H9 (cell line): ENCODE data around the gene CYB5B. TPM values are rescaled to one million over a fixed set of nuclear protein-coding genes. Genes with fewer than 3 reads are reported as not detected.
A peak's percentile ranks its signal among the peaks of the same experiment; 100 is the strongest.

Source experiments
- DNase-seq: peaks from one replicate; pipeline ENCODE4 v3.0.0-alpha.2; 2017
- H2AFZ ChIP-seq: one replicate; pipeline ENCODE4 v1.6.1; 2013; ENCODE audit warnings: mild to moderate bottlenecking, low read length, control low read depth, moderate library complexity
- H2AK5ac ChIP-seq: 2 replicates; pipeline ENCODE4 v1.6.1; 2013; ENCODE audit warnings: low read length, control low read depth, mixed read lengths; ENCODE audit not compliant: insufficient read length
- H2BK120ac ChIP-seq: one replicate; pipeline ENCODE4 v1.6.1; 2013; ENCODE audit warnings: low read depth, mild to moderate bottlenecking, low read length, control low read depth, inconsistent platforms; ENCODE audit not compliant: poor library complexity, severe bottlenecking
- H2BK12ac ChIP-seq: 2 replicates; pipeline ENCODE4 v1.6.1; 2013; ENCODE audit warnings: low read length, control low read depth, mixed read lengths, low read depth; ENCODE audit not compliant: insufficient read length
- H2BK15ac ChIP-seq: 2 replicates; pipeline ENCODE4 v1.6.1; 2013; ENCODE audit warnings: low read depth, low read length, control low read depth
- H2BK20ac ChIP-seq: one replicate; pipeline ENCODE4 v1.6.1; 2013; ENCODE audit warnings: low read depth, mild to moderate bottlenecking, low read length, control low read depth, inconsistent platforms; ENCODE audit not compliant: poor library complexity, severe bottlenecking
- H2BK5ac ChIP-seq: 2 replicates; pipeline ENCODE4 v1.6.1; 2013; ENCODE audit warnings: low read length, control low read depth, mixed read lengths; ENCODE audit not compliant: insufficient read length
- H3K14ac ChIP-seq: 2 replicates; pipeline ENCODE4 v1.6.1; 2013; ENCODE audit warnings: low read length, control low read depth; ENCODE audit not compliant: insufficient read depth
- H3K18ac ChIP-seq: 2 replicates; pipeline ENCODE4 v1.6.1; 2013; ENCODE audit warnings: low read depth, mild to moderate bottlenecking, mixed read lengths, low read length, control low read depth; ENCODE audit not compliant: insufficient read length
- H3K23ac ChIP-seq: 2 replicates; pipeline ENCODE4 v1.6.1; 2013; ENCODE audit warnings: low read length, control low read depth, mixed read lengths, low read depth; ENCODE audit not compliant: insufficient read length
- H3K23me2 ChIP-seq: 2 replicates; pipeline ENCODE4 v1.6.1; 2013; ENCODE audit warnings: low read depth, mild to moderate bottlenecking, mixed read lengths, low read length, control low read depth; ENCODE audit not compliant: insufficient read length, poor library complexity, severe bottlenecking
- H3K27ac ChIP-seq: 2 replicates; pipeline ENCODE4 v1.5.1; 2013; ENCODE audit warnings: low read length, control low read depth, mixed read lengths, low read depth; ENCODE audit not compliant: insufficient read length
- H3K27me3 ChIP-seq: 2 replicates; pipeline ENCODE4 v1.6.1; 2013; ENCODE audit warnings: low read length, control low read depth, inconsistent platforms; ENCODE audit not compliant: insufficient read depth
- H3K4ac ChIP-seq: 2 replicates; pipeline ENCODE4 v1.6.1; 2013; ENCODE audit warnings: low read depth, mild to moderate bottlenecking, control low read depth, inconsistent platforms, low read length, moderate library complexity
- H3K4me1 ChIP-seq: 2 replicates; pipeline ENCODE4 v1.6.1; 2013; ENCODE audit warnings: low read length, control low read depth, inconsistent platforms; ENCODE audit not compliant: insufficient read depth
- H3K4me2 ChIP-seq: 2 replicates; pipeline ENCODE4 v1.6.1; 2013; ENCODE audit warnings: low read length, control low read depth, mixed read lengths; ENCODE audit not compliant: insufficient read length, insufficient read depth
- H3K56ac ChIP-seq: 2 replicates; pipeline ENCODE4 v1.6.1; 2013; ENCODE audit warnings: low read depth, mild to moderate bottlenecking, mixed read lengths, low read length, control low read depth; ENCODE audit not compliant: insufficient read length
- H3K79me1 ChIP-seq: 2 replicates; pipeline ENCODE4 v1.6.1; 2013; ENCODE audit warnings: low read depth, mild to moderate bottlenecking, moderate library complexity, low read length, control low read depth, inconsistent platforms; ENCODE audit not compliant: insufficient read depth, poor library complexity, severe bottlenecking
- H3K79me2 ChIP-seq: 2 replicates; pipeline ENCODE4 v1.6.1; 2013; ENCODE audit warnings: low read length, control low read depth, inconsistent platforms; ENCODE audit not compliant: insufficient read depth
- H3K9ac ChIP-seq: 2 replicates; pipeline ENCODE4 v1.6.1; 2013; ENCODE audit warnings: low read length, control low read depth, mixed read lengths; ENCODE audit not compliant: insufficient read length; ENCODE audit errors: extremely low read depth
- H3K9me3 ChIP-seq: one replicate; pipeline ENCODE4 v1.6.1; 2013; ENCODE audit warnings: low read depth, low read length, inconsistent platforms; ENCODE audit not compliant: control insufficient read depth
- H3T11ph ChIP-seq: one replicate; pipeline ENCODE4 v1.6.1; 2013; ENCODE audit warnings: mild to moderate bottlenecking, low read length, control low read depth, inconsistent platforms
- H4K20me1 ChIP-seq: one replicate; pipeline ENCODE4 v1.6.1; 2013; ENCODE audit not compliant: control insufficient read depth, insufficient read length, insufficient read depth
- H4K5ac ChIP-seq: 2 replicates; pipeline ENCODE4 v1.6.1; 2013; ENCODE audit warnings: low read depth, mild to moderate bottlenecking, mixed read lengths, low read length, control low read depth; ENCODE audit not compliant: insufficient read length
- H4K8ac ChIP-seq: replicated peaks from 2 replicates; pipeline ENCODE4 v1.6.1; 2013; ENCODE audit warnings: low read length, control low read depth, mixed read lengths, low read depth; ENCODE audit not compliant: insufficient read length
- H4K91ac ChIP-seq: 2 replicates; pipeline ENCODE4 v1.6.1; 2013; ENCODE audit warnings: low read depth, mild to moderate bottlenecking, moderate library complexity, mixed read lengths, low read length, control low read depth; ENCODE audit not compliant: insufficient read length
- H3K27ac Mint-ChIP-seq, 3 experiments: 2 replicates in 2 of 3; 3 replicates in 1 of 3; pipeline ENCODE4 v1.8.0; 2020 to 2021; ENCODE audit warnings: mixed read lengths in 3 of 3, mild to moderate bottlenecking in 1 of 3, moderate library complexity in 1 of 3
- H3K27me3 Mint-ChIP-seq: 2 replicates; pipeline ENCODE4 v1.8.0; 2021; ENCODE audit warnings: low read depth, mild to moderate bottlenecking, moderate library complexity, mixed read lengths
- H3K36me3 Mint-ChIP-seq, 3 experiments: 2 replicates in 2 of 3; 3 replicates in 1 of 3; pipeline ENCODE4 v1.8.0; 2020 to 2021; ENCODE audit warnings: low read depth in 3 of 3, mixed read lengths in 3 of 3; ENCODE audit not compliant: insufficient read depth in 1 of 3
- H3K4me1 Mint-ChIP-seq, 2 experiments: 2 replicates each; pipeline ENCODE4 v1.8.0; 2020; ENCODE audit warnings: mixed read lengths in 2 of 2
- H3K4me3 Mint-ChIP-seq, 2 experiments: 2 replicates in 1 of 2; 3 replicates in 1 of 2; pipeline ENCODE4 v1.8.0; 2020 to 2021; ENCODE audit warnings: mild to moderate bottlenecking in 2 of 2, mixed read lengths in 2 of 2, moderate library complexity in 1 of 2
- H3K9me3 Mint-ChIP-seq, 2 experiments: 2 replicates in 1 of 2; 3 replicates in 1 of 2; pipeline ENCODE4 v1.8.0; 2020; ENCODE audit warnings: mild to moderate bottlenecking in 2 of 2, mixed read lengths in 2 of 2, moderate library complexity in 1 of 2
- WGBS: extraction: QIAGEN DNeasy Blood & Tissue Kit; methylation state at CpG from one replicate; pipeline ENCODE4 v1.1.7; 2013; ENCODE audit warnings: missing lambda C conversion rate, low lambda C conversion rate, mixed read lengths; ENCODE audit not compliant: insufficient read length; ENCODE audit errors: extremely low coverage; 5-methylcytosine and 5-hydroxymethylcytosine counted together
- total RNA-seq: library from RNA; stranded (reverse); gene quantifications from 2 replicates; pipeline ENCODE4 v1.2.1, GENCODE V29; 2021
- TF ChIP-seq, protein P1 (sequence below): fragments of 200-600 bp; sonication (generic); conservative IDR thresholded peaks from 3 replicates; pipeline ENCODE4 v1.8.0; 2021; ENCODE audit warnings: antibody characterized with exemption, mild to moderate bottlenecking

The CYB5B gene
- total RNA-seq, 1 experiment from 2014 or later = 126 TPM

DNA sequence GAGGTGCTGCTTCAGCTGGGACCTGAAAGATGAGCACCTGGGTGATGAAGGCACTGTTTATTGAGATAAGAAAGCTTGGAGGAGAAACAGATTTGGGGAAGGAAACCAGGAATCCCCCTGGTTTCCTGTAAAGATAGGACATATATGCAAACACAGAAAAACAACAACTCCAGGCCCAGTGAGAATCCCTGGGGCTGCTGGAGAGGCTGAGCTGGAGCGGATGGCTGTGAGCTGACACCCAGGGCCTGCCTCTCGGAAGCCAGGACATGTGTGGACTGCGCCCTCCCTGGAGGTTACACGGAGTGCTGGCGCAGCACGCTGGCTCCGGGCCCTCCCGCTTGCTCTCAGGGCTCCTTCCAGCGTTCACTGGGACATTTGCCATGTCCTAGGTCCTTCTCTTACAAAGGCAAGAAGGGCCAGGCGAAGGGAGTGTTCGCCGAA lies 57.5 kb downstream of the CYB5B start:
- H2BK12ac ChIP-seq = no peak overlapping the region
- H3K23ac ChIP-seq = no peak overlapping the region
- no peak overlapping the region for H4K91ac ChIP-seq
- no CpG with 5 or more reads among the region's 12 CpGs for WGBS
- H3K27me3 ChIP-seq = no peaks in the 10 kb centered on the region
- no peak overlapping the region for H4K8ac ChIP-seq
- no peak overlapping the region for H2AFZ ChIP-seq
- no peak overlapping the region for H3K14ac ChIP-seq
- H3K4ac ChIP-seq = no peak overlapping the region
- Mint-ChIP-seq H3K9me3 (no peaks in the 10 kb centered on the region), H3K27me3 (no peaks in the 10 kb centered on the region), H3K4me1 (peaks cover 0 to 5% of the 10 kb centered on the region in 2 experiments; a peak in 2 of 4 replicates), H3K4me3 (no peak overlapping the region), H3K36me3 (no peaks in the 10 kb centered on the region; a peak in 1 of 7 replicates), H3K27ac (no peak overlapping the region; a peak in 2 of 7 replicates)
- H3K79me2 ChIP-seq = no peaks in the 10 kb centered on the region
- no peak overlapping the region for H2BK20ac ChIP-seq
- no peak overlapping the region for H2BK120ac ChIP-seq
- H3T11ph ChIP-seq = no peak overlapping the region
- no peak overlapping the region for H2BK5ac ChIP-seq
- H3K9ac ChIP-seq = no peak overlapping the region
- H3K27ac ChIP-seq = no peak overlapping the region
- peak; percentile 50 for DNase-seq
- no peaks in the 10 kb centered on the region for H4K20me1 ChIP-seq
- TF ChIP-seq, protein P1, sequence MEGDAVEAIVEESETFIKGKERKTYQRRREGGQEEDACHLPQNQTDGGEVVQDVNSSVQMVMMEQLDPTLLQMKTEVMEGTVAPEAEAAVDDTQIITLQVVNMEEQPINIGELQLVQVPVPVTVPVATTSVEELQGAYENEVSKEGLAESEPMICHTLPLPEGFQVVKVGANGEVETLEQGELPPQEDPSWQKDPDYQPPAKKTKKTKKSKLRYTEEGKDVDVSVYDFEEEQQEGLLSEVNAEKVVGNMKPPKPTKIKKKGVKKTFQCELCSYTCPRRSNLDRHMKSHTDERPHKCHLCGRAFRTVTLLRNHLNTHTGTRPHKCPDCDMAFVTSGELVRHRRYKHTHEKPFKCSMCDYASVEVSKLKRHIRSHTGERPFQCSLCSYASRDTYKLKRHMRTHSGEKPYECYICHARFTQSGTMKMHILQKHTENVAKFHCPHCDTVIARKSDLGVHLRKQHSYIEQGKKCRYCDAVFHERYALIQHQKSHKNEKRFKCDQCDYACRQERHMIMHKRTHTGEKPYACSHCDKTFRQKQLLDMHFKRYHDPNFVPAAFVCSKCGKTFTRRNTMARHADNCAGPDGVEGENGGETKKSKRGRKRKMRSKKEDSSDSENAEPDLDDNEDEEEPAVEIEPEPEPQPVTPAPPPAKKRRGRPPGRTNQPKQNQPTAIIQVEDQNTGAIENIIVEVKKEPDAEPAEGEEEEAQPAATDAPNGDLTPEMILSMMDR = no peak
- no peak overlapping the region for H4K5ac ChIP-seq
- H3K79me1 ChIP-seq = no peaks in the 10 kb centered on the region
- H3K9me3 ChIP-seq = no peaks in the 10 kb centered on the region
- H3K4me1 ChIP-seq = no peaks in the 10 kb centered on the region
- H3K56ac ChIP-seq = no peak overlapping the region
- H3K18ac ChIP-seq = no peak overlapping the region
- no peaks in the 10 kb centered on the region for H3K23me2 ChIP-seq
- 0 out of 2 replicates have a peak overlapping the region, but pooled peaks have one; percentile 5 for H2BK15ac ChIP-seq
- H2AK5ac ChIP-seq = no peak overlapping the region
- no peak overlapping the region for H3K4me2 ChIP-seq
